ENCODE results near the gene RHOBTB1. TPM values are rescaled to one million over a fixed set of nuclear protein-coding genes. Genes with fewer than 3 reads are reported as not detected.

The RHOBTB1 gene
- total RNA-seq, 2 experiments from 2014 or later = 0.05 TPM; not detected in 1

- POLR2A ChIA-PET = no interaction called here
- peaks cover 8% of the 10 kb centered on the region for H3K27me3 Mint-ChIP-seq
- no peak for DNase-seq
- no peak overlapping the region for H3K27ac Mint-ChIP-seq
- no peaks in the 10 kb centered on the region for H3K4me1 Mint-ChIP-seq
- H3K4me3 Mint-ChIP-seq = no peak overlapping the region
- no peaks in the 10 kb centered on the region for H3K9me3 Mint-ChIP-seq
- no peaks in the 10 kb centered on the region for H3K36me3 Mint-ChIP-seq (ENCODE audit: low read depth)
- CTCF ChIA-PET = no interaction called here
Observed at GRCh38 chr10:60873758-60874157, 70.2 kb downstream of the RHOBTB1 start.

GRCh38 chr10:60872451-60872850, 71.5 kb downstream of the RHOBTB1 start:
- Mint-ChIP-seq H3K4me3 (no peak overlapping the region), H3K4me1 (no peaks in the 10 kb centered on the region), H3K36me3 (ENCODE audit: low read depth) (no peaks in the 10 kb centered on the region), H3K27ac (no peak overlapping the region), H3K9me3 (no peaks in the 10 kb centered on the region), H3K27me3 (peaks cover 8% of the 10 kb centered on the region)
- ChIA-PET POLR2A (no interaction called here), CTCF (no interaction called here)
- no peak for DNase-seq

DNA sequence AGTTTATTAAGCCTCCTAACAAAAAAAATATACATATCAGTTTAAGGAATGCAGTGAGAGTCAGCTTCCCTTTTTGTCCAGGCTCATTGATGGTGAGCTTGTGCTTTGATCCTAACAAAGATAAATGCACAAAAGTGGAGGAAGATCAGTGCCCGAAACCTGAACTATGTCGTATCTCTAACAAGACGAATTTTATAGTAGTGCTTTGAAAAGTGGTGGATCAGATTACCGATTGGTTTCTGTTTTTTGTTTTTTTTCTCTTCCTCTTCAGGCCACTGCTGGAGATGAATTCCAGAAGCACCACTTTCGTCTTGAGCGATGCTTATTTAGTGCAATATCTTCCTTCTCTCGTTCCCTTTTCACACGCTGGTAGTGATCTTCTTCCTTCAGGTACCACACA, 72.8 kb downstream of the RHOBTB1 start:
- Mint-ChIP-seq H3K4me1 (no peaks in the 10 kb centered on the region), H3K4me3 (no peak overlapping the region), H3K27me3 (peaks cover 9% of the 10 kb centered on the region), H3K27ac (no peak overlapping the region), H3K9me3 (no peaks in the 10 kb centered on the region), H3K36me3 (ENCODE audit: low read depth) (no peaks in the 10 kb centered on the region)
- ChIA-PET CTCF (no interaction called here), POLR2A (no interaction called here)
- no peak for DNase-seq

- no peaks in the 10 kb centered on the region for H3K9me3 Mint-ChIP-seq
- ChIA-PET CTCF (no interaction called here), POLR2A (no interaction called here)
- no peak overlapping the region for H3K27ac Mint-ChIP-seq
- no peaks in the 10 kb centered on the region for H3K4me1 Mint-ChIP-seq
- H3K4me3 Mint-ChIP-seq = no peak overlapping the region
- no peak for DNase-seq
- no peaks in the 10 kb centered on the region for H3K36me3 Mint-ChIP-seq (ENCODE audit: low read depth)
- peaks cover 9% of the 10 kb centered on the region for H3K27me3 Mint-ChIP-seq
Observed at GRCh38 chr10:60870803-60871202, 73.2 kb downstream of the RHOBTB1 start.

- no peak for DNase-seq
- no peak overlapping the region for H3K4me3 Mint-ChIP-seq
- ChIA-PET POLR2A (no interaction called here), CTCF (no interaction called here)
- H3K27ac Mint-ChIP-seq = no peak overlapping the region
- H3K36me3 Mint-ChIP-seq (ENCODE audit: low read depth) = no peaks in the 10 kb centered on the region
- no peaks in the 10 kb centered on the region for H3K4me1 Mint-ChIP-seq
- H3K27me3 Mint-ChIP-seq = peaks cover 7% of the 10 kb centered on the region
- H3K9me3 Mint-ChIP-seq = no peaks in the 10 kb centered on the region
Observed at GRCh38 chr10:60870416-60870728, 73.6 kb downstream of the RHOBTB1 start.

- ChIA-PET POLR2A (no interaction called here), CTCF (no interaction called here)
- Mint-ChIP-seq H3K4me1 (no peaks in the 10 kb centered on the region), H3K27ac (no peak overlapping the region), H3K27me3 (peaks cover 6% of the 10 kb centered on the region), H3K9me3 (no peaks in the 10 kb centered on the region), H3K4me3 (no peak overlapping the region), H3K36me3 (ENCODE audit: low read depth) (no peaks in the 10 kb centered on the region)
- no peak for DNase-seq
Observed at GRCh38 chr10:60869652-60870415, 74.2 kb downstream of the RHOBTB1 start.

DNA sequence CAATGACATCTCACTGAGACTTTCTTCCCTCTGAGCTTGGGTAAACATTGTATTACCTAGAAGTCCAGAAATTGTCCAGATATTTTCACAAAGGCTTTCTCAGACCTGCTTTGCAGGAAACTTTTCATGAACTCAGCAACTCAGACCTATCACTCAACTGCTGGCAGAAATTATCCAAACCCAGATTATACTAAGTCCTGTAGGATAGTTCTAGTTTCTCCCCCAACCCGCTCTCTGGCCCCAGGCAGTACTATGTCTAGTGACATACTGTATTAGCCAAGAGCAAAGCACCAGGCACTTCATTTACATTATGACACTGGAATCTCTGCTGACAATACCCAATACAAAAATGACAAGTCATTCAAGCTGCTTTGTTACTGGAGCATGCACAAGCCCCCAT, 75.0 kb downstream of the RHOBTB1 start:
- ChIA-PET CTCF (no interaction called here), POLR2A (no interaction called here)
- no peaks in the 10 kb centered on the region for H3K4me1 Mint-ChIP-seq
- H3K4me3 Mint-ChIP-seq = no peak overlapping the region
- peaks cover 3% of the 10 kb centered on the region for H3K27me3 Mint-ChIP-seq
- H3K27ac Mint-ChIP-seq = no peak overlapping the region
- H3K36me3 Mint-ChIP-seq (ENCODE audit: low read depth) = no peaks in the 10 kb centered on the region
- no peaks in the 10 kb centered on the region for H3K9me3 Mint-ChIP-seq
- no peak for DNase-seq

GRCh38 chr10:60865198-60865783, 78.7 kb downstream of the RHOBTB1 start:
- ChIA-PET POLR2A (no interaction called here), CTCF (no interaction called here)
- peaks cover 5% of the 10 kb centered on the region for H3K27me3 Mint-ChIP-seq
- DNase-seq = no peak
- H3K4me1 Mint-ChIP-seq = no peaks in the 10 kb centered on the region
- H3K9me3 Mint-ChIP-seq = no peaks in the 10 kb centered on the region
- H3K36me3 Mint-ChIP-seq (ENCODE audit: low read depth) = no peaks in the 10 kb centered on the region
- no peak overlapping the region for H3K4me3 Mint-ChIP-seq
- H3K27ac Mint-ChIP-seq = no peak overlapping the region

GRCh38 chr10:60863796-60864195, 80.2 kb downstream of the RHOBTB1 start:
- H3K9me3 Mint-ChIP-seq = no peaks in the 10 kb centered on the region
- no peaks in the 10 kb centered on the region for H3K36me3 Mint-ChIP-seq (ENCODE audit: low read depth)
- no peak overlapping the region for H3K4me3 Mint-ChIP-seq
- ChIA-PET CTCF (no interaction called here), POLR2A (no interaction called here)
- H3K4me1 Mint-ChIP-seq = no peaks in the 10 kb centered on the region
- H3K27ac Mint-ChIP-seq = no peak overlapping the region
- H3K27me3 Mint-ChIP-seq = peaks cover 5% of the 10 kb centered on the region
- no peak for DNase-seq

DNA sequence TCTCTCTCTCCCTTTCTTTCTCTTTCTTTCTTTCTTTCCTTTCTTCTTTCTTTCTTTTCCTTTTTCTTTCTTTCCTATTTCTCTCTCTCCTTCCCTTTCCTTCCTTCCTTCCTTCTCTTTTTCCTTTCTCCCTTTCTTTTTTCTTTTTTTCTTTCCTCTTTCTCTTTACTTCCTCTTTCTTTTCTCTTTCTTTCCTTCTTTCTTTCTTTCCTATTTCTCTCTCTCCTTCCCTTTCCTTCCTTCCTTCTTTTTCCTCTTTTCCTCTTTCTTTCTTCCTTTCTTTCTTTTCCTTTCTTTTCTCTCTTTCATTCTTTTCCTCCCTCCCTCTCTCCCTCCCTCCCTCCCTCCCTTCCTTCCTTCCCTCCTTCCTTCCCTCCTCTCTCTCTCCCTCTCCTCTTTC, 81.5 kb downstream of the RHOBTB1 start:
- no peak for DNase-seq
- CTCF ChIA-PET = no interaction called here
- Mint-ChIP-seq H3K36me3 (ENCODE audit: low read depth) (no peaks in the 10 kb centered on the region), H3K27me3 (peaks cover 5% of the 10 kb centered on the region), H3K4me3 (no peak overlapping the region), H3K27ac (no peak overlapping the region), H3K4me1 (no peaks in the 10 kb centered on the region), H3K9me3 (no peaks in the 10 kb centered on the region)
- POLR2A ChIA-PET = no interaction called here

GRCh38 chr10:60856405-60856804, 87.6 kb downstream of the RHOBTB1 start:
- DNase-seq = no peak
- Mint-ChIP-seq H3K9me3 (no peaks in the 10 kb centered on the region), H3K4me1 (no peaks in the 10 kb centered on the region), H3K36me3 (ENCODE audit: low read depth) (no peaks in the 10 kb centered on the region), H3K27ac (no peak overlapping the region), H3K27me3 (no peaks in the 10 kb centered on the region), H3K4me3 (no peak overlapping the region)
- POLR2A ChIA-PET = no interaction called here
- CTCF ChIA-PET = no interaction called here

GRCh38 chr10:60853637-60854036, 90.3 kb downstream of the RHOBTB1 start:
- Mint-ChIP-seq H3K4me1 (no peaks in the 10 kb centered on the region), H3K27ac (no peak overlapping the region), H3K27me3 (no peaks in the 10 kb centered on the region), H3K4me3 (no peak overlapping the region), H3K36me3 (ENCODE audit: low read depth) (no peaks in the 10 kb centered on the region), H3K9me3 (no peaks in the 10 kb centered on the region)
- no peak for DNase-seq
- CTCF ChIA-PET = no interaction called here
- POLR2A ChIA-PET = no interaction called here

DNA sequence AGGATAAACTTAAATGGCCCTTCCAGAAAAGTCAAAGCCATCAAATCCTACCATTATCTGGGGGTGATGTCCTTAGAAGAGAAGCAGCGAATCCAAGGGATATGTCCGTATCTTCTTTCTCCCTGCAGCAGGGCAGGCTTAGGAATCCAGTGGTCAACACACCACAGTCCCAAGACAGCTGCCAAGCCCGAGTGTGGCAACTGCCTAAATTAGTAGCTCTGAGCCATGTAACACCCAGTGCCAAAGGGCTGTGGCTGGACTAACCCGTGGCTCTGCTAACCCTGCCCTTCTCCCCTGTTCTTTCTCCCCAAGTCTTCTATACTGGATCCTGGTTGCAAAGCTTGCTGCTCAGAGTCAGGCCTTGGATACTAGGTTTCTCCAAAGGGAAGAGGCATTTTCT, 90.9 kb downstream of the RHOBTB1 start:
- POLR2A ChIA-PET = no interaction called here
- no peaks in the 10 kb centered on the region for H3K4me1 Mint-ChIP-seq
- H3K9me3 Mint-ChIP-seq = no peaks in the 10 kb centered on the region
- H3K36me3 Mint-ChIP-seq (ENCODE audit: low read depth) = no peaks in the 10 kb centered on the region
- DNase-seq = no peak
- H3K4me3 Mint-ChIP-seq = no peak overlapping the region
- no peaks in the 10 kb centered on the region for H3K27me3 Mint-ChIP-seq
- CTCF ChIA-PET = no interaction called here
- H3K27ac Mint-ChIP-seq = no peak overlapping the region

- no peak overlapping the region for H3K4me3 Mint-ChIP-seq
- CTCF ChIA-PET = no interaction called here
- H3K36me3 Mint-ChIP-seq (ENCODE audit: low read depth) = no peaks in the 10 kb centered on the region
- no peaks in the 10 kb centered on the region for H3K4me1 Mint-ChIP-seq
- peaks cover 4% of the 10 kb centered on the region for H3K27me3 Mint-ChIP-seq
- DNase-seq = no peak
- POLR2A ChIA-PET = no interaction called here
- no peak overlapping the region for H3K27ac Mint-ChIP-seq
- no peaks in the 10 kb centered on the region for H3K9me3 Mint-ChIP-seq
Observed at GRCh38 chr10:60849740-60850139, 94.2 kb downstream of the RHOBTB1 start.
